GM12878 (cell line): ENCODE data around the gene FGF23. TPM values are rescaled to one million over a fixed set of nuclear protein-coding genes. Genes with fewer than 3 reads are reported as not detected.

ENCODE experiments used
- ATAC-seq: fragments of 200-7000 bp; cut with Tn5 transposase; 3 replicates; pipeline ENCODE4 v1.9.1; 2020; ENCODE audit warnings: mild to moderate bottlenecking, moderate library complexity
- BruUV-seq: library from RNA; stranded (reverse); fragments of 400-500 nt; replicated peaks from 2 replicates; lab custom pipeline; 2021; lab: Mats Ljungman, UMichigan
- CTCF ChIA-PET: fragments of 300-600 bp; sonication (Branson Sonifier 250); formaldehyde crosslinking; extraction: SDS; loops from one replicate; lab custom pipeline; 2021; ENCODE audit warnings: inconsistent platforms; lab: Yijun Ruan, JAX
- POLR2A ChIA-PET: fragments of 350-600 bp; formaldehyde crosslinking; extraction: SDS; loops from one replicate; lab custom pipeline; 2021; ENCODE audit warnings: inconsistent platforms; lab: Charles Lee
- RAD21 ChIA-PET: fragments of 300-600 bp; sonication (Branson Sonifier 250); formaldehyde crosslinking; loops from one replicate; lab custom pipeline; 2023; ENCODE audit warnings: antibody characterized with exemption; ENCODE audit not compliant: unreplicated experiment; lab: Charles Lee
- SMC1A ChIA-PET: fragments of 300-600 bp; sonication (Branson Sonifier 250); formaldehyde crosslinking; loops from one replicate; lab custom pipeline; 2023; ENCODE audit not compliant: unreplicated experiment, uncharacterized antibody; lab: Charles Lee
- DNase-seq: peaks from one replicate; pipeline ENCODE4 v3.0.0-alpha.2; 2011; ENCODE audit warnings: low read depth, low spot score
- FAIRE-seq: peaks from 3 replicates; lab custom pipeline; 2011; peaks lifted over from hg19 to GRCh38; lab: Jason Lieb, UNC
- H2AFZ ChIP-seq: 2 replicates; pipeline ENCODE4 v1.6.0; 2011; ENCODE audit warnings: low read depth, low read length, control low read depth; ENCODE audit not compliant: control insufficient read depth
- H3K27ac ChIP-seq: 2 replicates; pipeline ENCODE4 v1.5.1; 2011; ENCODE audit warnings: control low read depth; ENCODE audit not compliant: control insufficient read depth, insufficient read depth
- H3K27me3 ChIP-seq, 2 experiments: replicated peaks in 1 of 2; 2 replicates each; pipeline versions ENCODE4 v1.6.0 to v1.6.1; 2011; ENCODE audit warnings: low read length in 1 of 2; ENCODE audit not compliant: control insufficient read depth in 2 of 2, insufficient read depth in 2 of 2
- H3K36me3 ChIP-seq, 2 experiments: 2 replicates each; pipeline ENCODE4 v1.5.1; 2011; ENCODE audit warnings: low read length in 1 of 2; ENCODE audit not compliant: control insufficient read depth in 2 of 2, insufficient read depth in 2 of 2
- H3K4me1 ChIP-seq: 2 replicates; pipeline ENCODE4 v1.6.1; 2011; ENCODE audit warnings: mild to moderate bottlenecking, low read length, moderate library complexity, mixed read lengths; ENCODE audit not compliant: control insufficient read depth, insufficient read depth
- H3K4me2 ChIP-seq: 2 replicates; pipeline ENCODE4 v1.6.0; 2011; ENCODE audit warnings: control low read depth; ENCODE audit not compliant: control insufficient read depth, insufficient read depth
- H3K4me3 ChIP-seq: fragments of 200-600 bp; sonication (generic); 2 replicates; pipeline ENCODE4 v1.5.1; 2016
- H3K79me2 ChIP-seq: 2 replicates; pipeline ENCODE4 v1.6.0; 2011; ENCODE audit warnings: low read length; ENCODE audit not compliant: control insufficient read depth, insufficient read depth
- H3K9ac ChIP-seq: 2 replicates; pipeline ENCODE4 v1.8.0; 2011; ENCODE audit warnings: low read length, control low read depth, mixed read lengths; ENCODE audit not compliant: control insufficient read depth, insufficient read depth
- H3K9me3 ChIP-seq: replicated peaks from 3 replicates; pipeline ENCODE4 v1.5.1; 2011; ENCODE audit warnings: mild to moderate bottlenecking, low read length; ENCODE audit not compliant: control insufficient read depth, insufficient read depth
- H4K20me1 ChIP-seq: 2 replicates; pipeline ENCODE4 v1.6.0; 2011; ENCODE audit not compliant: control insufficient read depth, insufficient read depth
- ATF7 ChIP-seq: fragments of 450-650 bp; IDR thresholded peaks from 2 replicates; pipeline ENCODE4 v1.6.1; 2016; ENCODE audit warnings: low read depth, mild to moderate bottlenecking
- BHLHE40 ChIP-seq, 2 experiments: fragments of 450-650 bp in 1 of 2; IDR thresholded peaks; 2 replicates each; pipeline ENCODE4 v1.6.1; 2011 to 2017; ENCODE audit warnings: low read depth in 2 of 2, borderline replicate concordance in 1 of 2, improper control_type of control experiment in 1 of 2, low read length in 1 of 2, mild to moderate bottlenecking in 1 of 2
- BRCA1 ChIP-seq: IDR thresholded peaks from 2 replicates; pipeline ENCODE4 v1.6.1; 2011; ENCODE audit warnings: low read depth, low read length, improper control_type of control experiment
- EGR1 ChIP-seq, 2 experiments: IDR thresholded peaks; 1 replicate in 1 of 2; 2 replicates in 1 of 2; pipeline ENCODE4 v1.6.1; 2011 to 2012; ENCODE audit warnings: low read depth in 2 of 2, low read length in 2 of 2, borderline replicate concordance in 1 of 2, mild to moderate bottlenecking in 1 of 2, moderate library complexity in 1 of 2
- HDGF ChIP-seq: fragments of 450-650 bp; IDR thresholded peaks from 2 replicates; pipeline ENCODE4 v1.6.1; 2016; ENCODE audit warnings: antibody characterized with exemption
- IRF4 ChIP-seq: IDR thresholded peaks from 2 replicates; pipeline ENCODE4 v1.6.1; 2011; ENCODE audit warnings: low read depth, low read length
- NFIC ChIP-seq: IDR thresholded peaks from 2 replicates; pipeline ENCODE4 v1.6.1; 2012; ENCODE audit warnings: low read depth, mild to moderate bottlenecking, inconsistent platforms, low read length, moderate library complexity
- NRF1 ChIP-seq: conservative IDR thresholded peaks from 2 replicates; pipeline ENCODE4 v1.6.1; 2011; ENCODE audit warnings: mild to moderate bottlenecking, low read depth, low read length, improper control_type of control experiment
- PML ChIP-seq: IDR thresholded peaks from 2 replicates; pipeline ENCODE4 v1.6.1; 2012; ENCODE audit warnings: low read length, inconsistent platforms
- POLR2AphosphoS2 ChIP-seq: IDR thresholded peaks from 2 replicates; pipeline ENCODE4 v1.6.1; 2011; ENCODE audit warnings: low read depth, mild to moderate bottlenecking, low read length, improper control_type of control experiment, moderate library complexity
- RAD21 ChIP-seq: IDR thresholded peaks from 2 replicates; pipeline ENCODE4 v1.6.1; 2011; ENCODE audit warnings: mild to moderate bottlenecking, low read depth, low read length, moderate library complexity; ENCODE audit not compliant: insufficient read depth
- RCOR1 ChIP-seq: conservative IDR thresholded peaks from 2 replicates; pipeline ENCODE4 v1.6.1; 2012; ENCODE audit warnings: low read depth, low read length, improper control_type of control experiment
- RUNX3 ChIP-seq: IDR thresholded peaks from 2 replicates; pipeline ENCODE4 v1.6.1; 2012; ENCODE audit warnings: low read length, inconsistent platforms
- SUPT20H ChIP-seq: IDR thresholded peaks from 2 replicates; pipeline ENCODE4 v1.6.1; 2011; ENCODE audit warnings: low read depth, mild to moderate bottlenecking, low read length, moderate library complexity, borderline replicate concordance; ENCODE audit not compliant: control insufficient read depth
- TCF3 ChIP-seq: IDR thresholded peaks from 2 replicates; pipeline ENCODE4 v1.6.1; 2012; ENCODE audit warnings: low read depth, mild to moderate bottlenecking, low read length, borderline replicate concordance; ENCODE audit not compliant: insufficient read depth
- ZNF207 ChIP-seq: fragments of 450-650 bp; IDR thresholded peaks from 2 replicates; pipeline ENCODE4 v1.6.1; 2014; ENCODE audit warnings: antibody characterized with exemption, mild to moderate bottlenecking, borderline replicate concordance
- ZNF384 ChIP-seq: IDR thresholded peaks from 2 replicates; pipeline ENCODE4 v1.6.1; 2012; ENCODE audit warnings: low read depth, mild to moderate bottlenecking, low read length, improper control_type of control experiment, borderline replicate concordance
- whole genome bisulfite sequencing: methylation state at CpG from one replicate; pipeline ENCODE4 v1.1.6; 2016; ENCODE audit warnings: low lambda C conversion rate; ENCODE audit not compliant: insufficient replicate concordance, insufficient coverage; ENCODE audit errors: missing lambda C conversion rate; 5-methylcytosine and 5-hydroxymethylcytosine counted together
- in situ Hi-C: fragments of 300-500 bp; cut with MboI; formaldehyde crosslinking; loops from 9 replicates; pipeline ENCODE4 v1.14.3; 2018; ENCODE audit warnings: mixed read lengths
- intact Hi-C: fragments of 100-400 bp; cut with micrococcal nuclease; formaldehyde crosslinking; loops from one replicate; pipeline ENCODE4 v1.14.2; 2022; ENCODE audit not compliant: unreplicated experiment
- polyA plus RNA-seq, 11 experiments: library from polyadenylated mRNA; depleted of rRNA in 4 of 11; unstranded in 6 of 11; stranded (reverse) in 5 of 11; fragments of >200 nt; fragmentation: Nextera tagmentation in 4 of 11; fragmentation: Illumina TruSeq in 1 of 11; extraction: Ambion mirVana in 4 of 11; extraction: Trizol in 1 of 11; gene quantifications; 1 replicate in 1 of 11; 2 replicates in 10 of 11; pipeline versions ENCODE4 v1.2.1 to v1.2.3, GENCODE V29; 2011 to 2016; ENCODE audit warnings: inconsistent platforms in 2 of 11, missing spikeins in 2 of 11, low read depth in 1 of 11
- total RNA-seq, 4 experiments: library from RNA; depleted of rRNA in 3 of 4; stranded (reverse); fragments of >200 nt in 3 of 4; fragmentation: Illumina TruSeq in 1 of 4; extraction: Trizol in 1 of 4; gene quantifications; 2 replicates each; pipeline versions ENCODE4 v1.2.1 to v1.2.3, GENCODE V29; 2013 to 2021
- TF ChIP-seq, protein P1 (sequence below): fragments of 450-650 bp; IDR thresholded peaks from 2 replicates; pipeline ENCODE4 v1.6.1; 2017; ENCODE audit warnings: mild to moderate bottlenecking, low read depth, inconsistent platforms; ENCODE audit not compliant: poor library complexity, severe bottlenecking

The FGF23 gene
- total and polyA plus RNA-seq, 10 of the 15 experiments (the other 5 are each of a cell fraction or from before 2014, with no cell fraction given), result not detected

DNA sequence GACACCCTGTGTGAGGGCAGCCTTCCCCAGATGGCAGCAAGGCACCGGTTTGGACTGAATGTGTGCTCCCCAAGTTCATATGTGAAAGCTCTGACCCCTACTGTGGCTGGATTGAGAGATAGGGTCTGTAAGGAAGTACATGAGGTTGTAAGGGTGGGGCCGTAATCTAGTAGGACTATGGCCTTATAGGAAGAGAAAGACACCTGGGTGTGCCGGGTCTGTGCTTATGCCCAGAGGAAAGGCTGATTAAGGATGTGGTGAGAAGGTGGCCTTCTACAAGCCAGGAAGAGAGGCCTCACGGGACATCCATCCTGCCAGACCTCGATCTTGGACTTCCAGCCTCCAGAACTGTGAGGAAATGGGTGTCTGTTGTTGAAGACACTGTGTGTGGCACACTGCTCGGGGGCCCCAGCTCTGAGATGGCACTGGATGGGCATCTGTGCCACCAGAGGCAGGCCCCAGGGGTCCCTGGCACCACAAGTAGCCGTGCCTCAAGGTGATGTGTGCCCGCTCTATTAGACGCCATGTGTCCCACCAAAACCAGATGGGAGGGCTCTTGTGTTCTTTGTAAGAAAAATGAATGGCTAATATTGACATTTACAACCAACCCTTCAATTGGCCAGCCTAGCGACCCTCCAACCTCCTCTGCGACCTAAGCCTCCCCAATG, 44.1 kb upstream of the FGF23 start:
- no peaks in the 10 kb centered on the region for H3K79me2 ChIP-seq
- no peak overlapping the region for H3K4me2 ChIP-seq
- intact Hi-C loops, result loop anchor here (2.0 to 5.0 kb wide), 2 partner anchors 103 to 536 kb away; no protein-coding TSS in a partner anchor
- no peaks in the 10 kb centered on the region for H3K36me3 ChIP-seq
- no peak for TF ChIP-seq BRCA1
- no peak for TF ChIP-seq ZNF384
- TF ChIP-seq ATF7, result no peak
- TF ChIP-seq POLR2AphosphoS2, result no peak
- TF ChIP-seq HDGF, result no peak
- no peak for TF ChIP-seq PML
- no peak for TF ChIP-seq NFIC
- no peak for TF ChIP-seq RAD21
- TF ChIP-seq SUPT20H, result no peak
- TF ChIP-seq RUNX3, result no peak
- no peak for TF ChIP-seq ZNF207
- TF ChIP-seq NRF1, result no peak
- no peak for TF ChIP-seq BHLHE40 (IDR thresholded peaks at IDR 0.05; ENCODE audit: borderline replicate concordance in 1 of 2, low read depth in 2 of 2, low read length in 1 of 2)
- TF ChIP-seq RCOR1, result no peak
- TF ChIP-seq TCF3, result no peak
- TF ChIP-seq, protein P1, sequence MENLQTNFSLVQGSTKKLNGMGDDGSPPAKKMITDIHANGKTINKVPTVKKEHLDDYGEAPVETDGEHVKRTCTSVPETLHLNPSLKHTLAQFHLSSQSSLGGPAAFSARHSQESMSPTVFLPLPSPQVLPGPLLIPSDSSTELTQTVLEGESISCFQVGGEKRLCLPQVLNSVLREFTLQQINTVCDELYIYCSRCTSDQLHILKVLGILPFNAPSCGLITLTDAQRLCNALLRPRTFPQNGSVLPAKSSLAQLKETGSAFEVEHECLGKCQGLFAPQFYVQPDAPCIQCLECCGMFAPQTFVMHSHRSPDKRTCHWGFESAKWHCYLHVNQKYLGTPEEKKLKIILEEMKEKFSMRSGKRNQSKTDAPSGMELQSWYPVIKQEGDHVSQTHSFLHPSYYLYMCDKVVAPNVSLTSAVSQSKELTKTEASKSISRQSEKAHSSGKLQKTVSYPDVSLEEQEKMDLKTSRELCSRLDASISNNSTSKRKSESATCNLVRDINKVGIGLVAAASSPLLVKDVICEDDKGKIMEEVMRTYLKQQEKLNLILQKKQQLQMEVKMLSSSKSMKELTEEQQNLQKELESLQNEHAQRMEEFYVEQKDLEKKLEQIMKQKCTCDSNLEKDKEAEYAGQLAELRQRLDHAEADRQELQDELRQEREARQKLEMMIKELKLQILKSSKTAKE, result no peak
- TF ChIP-seq EGR1 (IDR thresholded peaks at IDR 0.05; ENCODE audit: borderline replicate concordance in 1 of 2, low read depth in 2 of 2, low read length in 2 of 2), result no peak
- TF ChIP-seq IRF4, result no peak
- TF ChIP-seq, all 136 proteins: peak for 0
- Histone ChIP-seq H3K9ac (no peak overlapping the region), H3K9me3 (no peaks in the 10 kb centered on the region), H3K27ac (no peak overlapping the region), H3K4me1 (no peaks in the 10 kb centered on the region), H2AFZ (no peak overlapping the region), H3K4me3 (no peak overlapping the region), H3K27me3 (no peaks in the 10 kb centered on the region; a peak in 2 of 4 replicates), H4K20me1 (no peaks in the 10 kb centered on the region)
- no peak for DNase-seq
- no TSS peak for BruUV-seq
- in situ Hi-C loops, result no loop called here
- whole genome bisulfite sequencing, result 57% methylated on average over 11 of the region's 11 CpGs
- ATAC-seq, result no peak
- POLR2A ChIA-PET, result no interaction called here
- RAD21 ChIA-PET, result no interaction called here
- no peak for FAIRE-seq
- CTCF ChIA-PET, result interaction anchor here (0.6 to 2.1 kb wide), 2 partner anchors 11 to 459 kb away, joined by 3 to 4 read pairs; no protein-coding TSS in a partner anchor
- SMC1A ChIA-PET, result no interaction called here
